ENCODE measurements around the gene PUS7L.

- peak in 1 of 2 donors; percentile 82 for TF ChIP-seq EP300 (IDR thresholded peaks at IDR 0.05)
- TF ChIP-seq CTCF (IDR thresholded peaks at IDR 0.05) = peak in 4 of 5 experiments; percentile 13 to 68 (median 42)
Observed at GRCh38 chr12:43805860-43806736, 47.5 kb upstream of the PUS7L start, which contains the start of gene TWF1.

Data from tibial nerve (tissue), 4 donors.